ENCODE data around the gene EXOG.

- TF ChIP-seq, protein P1, sequence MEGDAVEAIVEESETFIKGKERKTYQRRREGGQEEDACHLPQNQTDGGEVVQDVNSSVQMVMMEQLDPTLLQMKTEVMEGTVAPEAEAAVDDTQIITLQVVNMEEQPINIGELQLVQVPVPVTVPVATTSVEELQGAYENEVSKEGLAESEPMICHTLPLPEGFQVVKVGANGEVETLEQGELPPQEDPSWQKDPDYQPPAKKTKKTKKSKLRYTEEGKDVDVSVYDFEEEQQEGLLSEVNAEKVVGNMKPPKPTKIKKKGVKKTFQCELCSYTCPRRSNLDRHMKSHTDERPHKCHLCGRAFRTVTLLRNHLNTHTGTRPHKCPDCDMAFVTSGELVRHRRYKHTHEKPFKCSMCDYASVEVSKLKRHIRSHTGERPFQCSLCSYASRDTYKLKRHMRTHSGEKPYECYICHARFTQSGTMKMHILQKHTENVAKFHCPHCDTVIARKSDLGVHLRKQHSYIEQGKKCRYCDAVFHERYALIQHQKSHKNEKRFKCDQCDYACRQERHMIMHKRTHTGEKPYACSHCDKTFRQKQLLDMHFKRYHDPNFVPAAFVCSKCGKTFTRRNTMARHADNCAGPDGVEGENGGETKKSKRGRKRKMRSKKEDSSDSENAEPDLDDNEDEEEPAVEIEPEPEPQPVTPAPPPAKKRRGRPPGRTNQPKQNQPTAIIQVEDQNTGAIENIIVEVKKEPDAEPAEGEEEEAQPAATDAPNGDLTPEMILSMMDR (IDR thresholded peaks at IDR 0.05; ENCODE audit: insufficient read depth, low read length, poor library complexity, severe bottlenecking), result no peak
- no peak for TF ChIP-seq EZH2phosphoT487 (conservative IDR thresholded peaks at IDR 0.05; ENCODE audit: low read length)
Measured at GRCh38 chr3:38473229-38473628, 22.9 kb upstream of the EXOG start.

Measured in SU-DHL-6 (cell line).